IMR-90 (cell line): ENCODE results near the gene POMGNT2.

Experiments used
- CEBPB ChIP-seq: IDR thresholded peaks from 2 replicates; pipeline ENCODE4 v1.6.1; 2012; ENCODE audit warnings: low read depth, low read length, improper control_type of control experiment
- ELK1 ChIP-seq: fragments of 150-350 bp; IDR thresholded peaks from 2 replicates; pipeline ENCODE4 v1.6.1; 2016; ENCODE audit warnings: low read depth, mild to moderate bottlenecking, low read length, moderate library complexity, borderline replicate concordance
- FOS ChIP-seq: fragments of 150-350 bp; IDR thresholded peaks from 2 replicates; pipeline ENCODE4 v1.6.1; 2016; ENCODE audit warnings: low read depth, low read length
- MAFK ChIP-seq: IDR thresholded peaks from 2 replicates; pipeline ENCODE4 v1.6.1; 2012; ENCODE audit warnings: low read depth, low read length, improper control_type of control experiment
- MAZ ChIP-seq: IDR thresholded peaks from 2 replicates; pipeline ENCODE4 v1.6.1; 2012; ENCODE audit warnings: low read depth, mild to moderate bottlenecking, low read length, improper control_type of control experiment, moderate library complexity, borderline replicate concordance
- MXI1 ChIP-seq: IDR thresholded peaks from 2 replicates; pipeline ENCODE4 v1.6.1; 2012; ENCODE audit warnings: low read depth, mild to moderate bottlenecking, low read length, moderate library complexity, borderline replicate concordance
- POLR2A ChIP-seq: IDR thresholded peaks from 2 replicates; pipeline ENCODE4 v1.6.1; 2012; ENCODE audit warnings: mild to moderate bottlenecking, low read depth, low read length
- RAD21 ChIP-seq: IDR thresholded peaks from 2 replicates; pipeline ENCODE4 v1.6.1; 2012; ENCODE audit warnings: low read length, improper control_type of control experiment
- RCOR1 ChIP-seq: IDR thresholded peaks from 2 replicates; pipeline ENCODE4 v1.6.1; 2012; ENCODE audit warnings: mild to moderate bottlenecking, low read length, improper control_type of control experiment; ENCODE audit not compliant: insufficient replicate concordance
- RFX5 ChIP-seq: IDR thresholded peaks from 2 replicates; pipeline ENCODE4 v1.8.0; 2012; ENCODE audit warnings: low read depth, mild to moderate bottlenecking, low read length, moderate library complexity
- SMC3 ChIP-seq: fragments of 150-350 bp; IDR thresholded peaks from 2 replicates; pipeline ENCODE4 v1.6.1; 2016; ENCODE audit warnings: low read depth, mild to moderate bottlenecking, antibody characterized with exemption, low read length, moderate library complexity
- TF ChIP-seq, protein P1 (sequence below): conservative IDR thresholded peaks from 2 replicates; pipeline ENCODE4 v1.5.1; 2012; ENCODE audit warnings: mild to moderate bottlenecking, low read depth, low read length, improper control_type of control experiment
- TF ChIP-seq, protein P2 (sequence below): fragments of 150-350 bp; IDR thresholded peaks from 2 replicates; pipeline ENCODE4 v1.6.1; 2017; ENCODE audit warnings: mild to moderate bottlenecking, antibody characterized with exemption, low read length, low read depth

- TF ChIP-seq POLR2A (no peak), FOS (no peak), MXI1 (no peak), CEBPB (no peak), MAFK (no peak), SMC3 (no peak), MAZ (no peak), RFX5 (no peak), RAD21 (no peak), ELK1 (no peak), RCOR1 (no peak)
- TF ChIP-seq, protein P1, sequence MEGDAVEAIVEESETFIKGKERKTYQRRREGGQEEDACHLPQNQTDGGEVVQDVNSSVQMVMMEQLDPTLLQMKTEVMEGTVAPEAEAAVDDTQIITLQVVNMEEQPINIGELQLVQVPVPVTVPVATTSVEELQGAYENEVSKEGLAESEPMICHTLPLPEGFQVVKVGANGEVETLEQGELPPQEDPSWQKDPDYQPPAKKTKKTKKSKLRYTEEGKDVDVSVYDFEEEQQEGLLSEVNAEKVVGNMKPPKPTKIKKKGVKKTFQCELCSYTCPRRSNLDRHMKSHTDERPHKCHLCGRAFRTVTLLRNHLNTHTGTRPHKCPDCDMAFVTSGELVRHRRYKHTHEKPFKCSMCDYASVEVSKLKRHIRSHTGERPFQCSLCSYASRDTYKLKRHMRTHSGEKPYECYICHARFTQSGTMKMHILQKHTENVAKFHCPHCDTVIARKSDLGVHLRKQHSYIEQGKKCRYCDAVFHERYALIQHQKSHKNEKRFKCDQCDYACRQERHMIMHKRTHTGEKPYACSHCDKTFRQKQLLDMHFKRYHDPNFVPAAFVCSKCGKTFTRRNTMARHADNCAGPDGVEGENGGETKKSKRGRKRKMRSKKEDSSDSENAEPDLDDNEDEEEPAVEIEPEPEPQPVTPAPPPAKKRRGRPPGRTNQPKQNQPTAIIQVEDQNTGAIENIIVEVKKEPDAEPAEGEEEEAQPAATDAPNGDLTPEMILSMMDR, result no peak
- TF ChIP-seq, protein P2, sequence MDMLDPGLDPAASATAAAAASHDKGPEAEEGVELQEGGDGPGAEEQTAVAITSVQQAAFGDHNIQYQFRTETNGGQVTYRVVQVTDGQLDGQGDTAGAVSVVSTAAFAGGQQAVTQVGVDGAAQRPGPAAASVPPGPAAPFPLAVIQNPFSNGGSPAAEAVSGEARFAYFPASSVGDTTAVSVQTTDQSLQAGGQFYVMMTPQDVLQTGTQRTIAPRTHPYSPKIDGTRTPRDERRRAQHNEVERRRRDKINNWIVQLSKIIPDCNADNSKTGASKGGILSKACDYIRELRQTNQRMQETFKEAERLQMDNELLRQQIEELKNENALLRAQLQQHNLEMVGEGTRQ, result no peak
These were observed 62.1 kb downstream of the POMGNT2 start for GRCh38 chr3:43043793-43044192.
